AG04449 (cell line): Measurements from ENCODE around the gene MAP3K3.

Source experiments
- CTCF ChIA-PET: fragments of 350-600 bp; formaldehyde crosslinking; extraction: SDS; loops from one replicate; lab custom pipeline; 2021; ENCODE audit warnings: antibody characterized with exemption; lab: Yijun Ruan, JAX
- POLR2A ChIA-PET: fragments of 400-600, 350-600 bp; formaldehyde crosslinking; extraction: SDS; loops from one replicate; lab custom pipeline; 2020; ENCODE audit warnings: antibody characterized with exemption, inconsistent platforms; lab: Yijun Ruan, JAX
- DNase-seq: peaks from one replicate; pipeline ENCODE4 v3.0.0-alpha.2; 2010; ENCODE audit warnings: low read depth, low spot score
- H3K4me3 ChIP-seq: 2 replicates; pipeline ENCODE4 v1.5.1; 2011; ENCODE audit warnings: low read depth, mild to moderate bottlenecking, control low read depth, low read length
- CTCF ChIP-seq: IDR thresholded peaks from one replicate; pipeline ENCODE4 v1.5.1; 2011; ENCODE audit warnings: mild to moderate bottlenecking, moderate library complexity, low read length, control low read depth, inconsistent platforms; ENCODE audit not compliant: insufficient read depth; ENCODE audit errors: missing control alignments

MAP3K3 gene

GRCh38 chr17:63665527-63666214 is 43.5 kb downstream of the MAP3K3 start:
- CTCF ChIA-PET: interaction anchor here (1.2 to 2.7 kb wide), 3 partner anchors 10 to 33 kb away, joined by 3 to 10 read pairs (median 4); no protein-coding TSS in a partner anchor
- POLR2A ChIA-PET: no interaction called here
- no peak overlapping the region for H3K4me3 ChIP-seq

GRCh38 chr17:63672856-63673255 is 50.6 kb downstream of the MAP3K3 start:
- ChIA-PET CTCF (interaction anchor here (0.6 to 2.1 kb wide), 2 partner anchors 9 to 21 kb away, joined by 3 to 6 read pairs; no protein-coding TSS in a partner anchor), POLR2A (no interaction called here)
- DNase-seq: no peak
- H3K4me3 ChIP-seq: no peak overlapping the region
- TF ChIP-seq CTCF: no peak

More at GRCh38 chr17:63665527-63666214, 43.5 kb downstream of the MAP3K3 start:
- DNase-seq: no peak
- no peak for TF ChIP-seq CTCF

- ChIA-PET POLR2A (no interaction called here), CTCF (interaction anchor here (0.8 to 4.6 kb wide), 6 partner anchors 8 to 250 kb away, joined by 3 to 20 read pairs (median 4); no protein-coding TSS in a partner anchor)
- no peak overlapping the region for H3K4me3 ChIP-seq
- TF ChIP-seq CTCF: no peak
- DNase-seq: no peak
These were observed 53.0 kb downstream of the MAP3K3 start for GRCh38 chr17:63675231-63675606.

GRCh38 chr17:63675607-63676546 is 53.7 kb downstream of the MAP3K3 start:
- H3K4me3 ChIP-seq: no peak overlapping the region
- ChIA-PET CTCF (interaction anchor here (0.6 to 4.6 kb wide), 9 partner anchors 7 to 269 kb away, joined by 3 to 20 read pairs (median 4); no protein-coding TSS in a partner anchor), POLR2A (interaction anchor here (0.6 kb wide), 1 partner anchor 250 kb away, joined by 3 read pairs; no protein-coding TSS in a partner anchor)
- DNase-seq: peak; percentile 21
- TF ChIP-seq CTCF: no peak

GRCh38 chr17:63676584-63676983 is 54.4 kb downstream of the MAP3K3 start:
- TF ChIP-seq CTCF: no peak
- ChIA-PET CTCF (interaction anchor here (0.6 to 4.6 kb wide), 8 partner anchors 10 to 270 kb away, joined by 3 to 20 read pairs (median 4); no protein-coding TSS in a partner anchor), POLR2A (interaction anchor here (0.6 kb wide), 1 partner anchor 251 kb away, joined by 3 read pairs; no protein-coding TSS in a partner anchor)
- no peak for DNase-seq
- H3K4me3 ChIP-seq: no peak overlapping the region
